NCI-H524 treated with DMSO at 0.1 percent for 48 hours (cell line): Measurements from ENCODE around the gene CYP2W1.

ENCODE experiments used
- DNase-seq: peaks from one replicate; lab custom pipeline; 2025; lab: John Stamatoyannopoulos, UW

Gene CYP2W1

GRCh38 chr7:966291-967069 lies 16.5 kb upstream of the CYP2W1 start:
- DNase-seq: no peak

GRCh38 chr7:967361-968082 lies 15.5 kb upstream of the CYP2W1 start:
- DNase-seq: no peak

GRCh38 chr7:968205-969105 lies 14.5 kb upstream of the CYP2W1 start:
- no peak for DNase-seq

GRCh38 chr7:969403-969802 lies 13.6 kb upstream of the CYP2W1 start:
- no peak for DNase-seq

- no peak for DNase-seq
Observed at GRCh38 chr7:970744-971143, 12.2 kb upstream of the CYP2W1 start.

GRCh38 chr7:972110-972509 lies 10.9 kb upstream of the CYP2W1 start:
- no peak for DNase-seq

GRCh38 chr7:972676-973309 lies 10.2 kb upstream of the CYP2W1 start:
- DNase-seq: no peak

- no peak for DNase-seq
Observed at GRCh38 chr7:973312-973711, 9.7 kb upstream of the CYP2W1 start.

- no peak for DNase-seq
Observed at GRCh38 chr7:974172-974571, 8.8 kb upstream of the CYP2W1 start.

GRCh38 chr7:974820-975681 lies 7.9 kb upstream of the CYP2W1 start, which contains the start of gene COX19:
TSS of gene COX19 (minus strand) at chr7:975549. CDS start at chr7:975509, 40 bp downstream.
- no peak for DNase-seq

- DNase-seq: no peak
Observed at GRCh38 chr7:975702-976473, 7.1 kb upstream of the CYP2W1 start.

- no peak for DNase-seq
Observed at GRCh38 chr7:976901-977325, 6.1 kb upstream of the CYP2W1 start.

GRCh38 chr7:977326-978048 lies 5.5 kb upstream of the CYP2W1 start:
- no peak for DNase-seq

GRCh38 chr7:978049-978346 lies 5.0 kb upstream of the CYP2W1 start:
- no peak for DNase-seq

- no peak for DNase-seq
Observed at GRCh38 chr7:978416-979091, 4.4 kb upstream of the CYP2W1 start.

- no peak for DNase-seq
Observed at GRCh38 chr7:979151-979550, 3.8 kb upstream of the CYP2W1 start.

GRCh38 chr7:979886-980571 lies 3.0 kb upstream of the CYP2W1 start:
- peak; percentile 22 for DNase-seq

GRCh38 chr7:981793-982510 lies 1.0 kb upstream of the CYP2W1 start:
- peak; percentile 80 for DNase-seq
